ENCODE measurements around the gene SIAH2. TPM values are rescaled to one million over a fixed set of nuclear protein-coding genes. Genes with fewer than 3 reads are reported as not detected.

Gene SIAH2
- total and polyA plus RNA-seq, 2 experiments from 2014 or later = 43.6 to 57.9 TPM

- no peaks in the 10 kb centered on the region for H3K36me3 ChIP-seq (replicated peaks; ENCODE audit: insufficient read depth, low read depth)
- H4K20me1 ChIP-seq (ENCODE audit: insufficient read depth, poor library complexity, severe bottlenecking) = no peaks in the 10 kb centered on the region
- H3K4me2 ChIP-seq = no peak overlapping the region
- H3K27me3 ChIP-seq = no peaks in the 10 kb centered on the region
- no peak overlapping the region for H3K4me3 ChIP-seq
- no peaks in the 10 kb centered on the region for H3K4me1 ChIP-seq (ENCODE audit: insufficient read depth)
- no peak overlapping the region for H2AFZ ChIP-seq
- no peaks in the 10 kb centered on the region for H3K9me2 ChIP-seq (replicated peaks; ENCODE audit: insufficient read depth)
- TF ChIP-seq EZH2 (IDR thresholded peaks at IDR 0.05; ENCODE audit: borderline replicate concordance) (no peak), EZH2phosphoT487 (IDR thresholded peaks at IDR 0.05; ENCODE audit: low read depth, severe bottlenecking, unreplicated experiment) (no peak)
- TF ChIP-seq, protein P1, sequence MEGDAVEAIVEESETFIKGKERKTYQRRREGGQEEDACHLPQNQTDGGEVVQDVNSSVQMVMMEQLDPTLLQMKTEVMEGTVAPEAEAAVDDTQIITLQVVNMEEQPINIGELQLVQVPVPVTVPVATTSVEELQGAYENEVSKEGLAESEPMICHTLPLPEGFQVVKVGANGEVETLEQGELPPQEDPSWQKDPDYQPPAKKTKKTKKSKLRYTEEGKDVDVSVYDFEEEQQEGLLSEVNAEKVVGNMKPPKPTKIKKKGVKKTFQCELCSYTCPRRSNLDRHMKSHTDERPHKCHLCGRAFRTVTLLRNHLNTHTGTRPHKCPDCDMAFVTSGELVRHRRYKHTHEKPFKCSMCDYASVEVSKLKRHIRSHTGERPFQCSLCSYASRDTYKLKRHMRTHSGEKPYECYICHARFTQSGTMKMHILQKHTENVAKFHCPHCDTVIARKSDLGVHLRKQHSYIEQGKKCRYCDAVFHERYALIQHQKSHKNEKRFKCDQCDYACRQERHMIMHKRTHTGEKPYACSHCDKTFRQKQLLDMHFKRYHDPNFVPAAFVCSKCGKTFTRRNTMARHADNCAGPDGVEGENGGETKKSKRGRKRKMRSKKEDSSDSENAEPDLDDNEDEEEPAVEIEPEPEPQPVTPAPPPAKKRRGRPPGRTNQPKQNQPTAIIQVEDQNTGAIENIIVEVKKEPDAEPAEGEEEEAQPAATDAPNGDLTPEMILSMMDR (IDR thresholded peaks at IDR 0.05; ENCODE audit: poor library complexity) = no peak
- no peaks in the 10 kb centered on the region for H3K9me3 ChIP-seq (ENCODE audit: low read depth)
- H3K27ac ChIP-seq = no peak overlapping the region
- DNase-seq (ENCODE audit: low spot score) = no peak
- 76% methylated on average over 2 of the region's 2 CpGs for WGBS (ENCODE audit: low lambda C conversion rate, missing lambda C conversion rate)
- H3K79me2 ChIP-seq = no peaks in the 10 kb centered on the region
Measured at GRCh38 chr3:150691414-150692040, 71.4 kb downstream of the SIAH2 start.

Other genes starting within 250 kb of the SIAH2 start
- 202 and 233 TPM in 2 replicates for gene SERP1, start 216.7 kb downstream of the SIAH2 start, total RNA-seq
- 157 and 165 TPM in 2 replicates for gene SERP1, start 216.7 kb downstream of the SIAH2 start, polyA plus RNA-seq
- 112 TPM in 2 replicates for gene EIF2A, start 216.4 kb downstream of the SIAH2 start, total RNA-seq
- 34.4 and 34.5 TPM in 2 replicates for gene EIF2A, start 216.4 kb downstream of the SIAH2 start, polyA plus RNA-seq
- 101 and 175 TPM in 2 replicates for gene SELENOT, start 159.8 kb downstream of the SIAH2 start, total RNA-seq
- 109 and 147 TPM in 2 replicates for gene SELENOT, start 159.8 kb downstream of the SIAH2 start, polyA plus RNA-seq
- not detected in 2 replicates for gene ERICH6, start 59.2 kb downstream of the SIAH2 start, total RNA-seq
- 0.61 TPM in 1 of 2 replicates, not detected in the other for gene ERICH6, start 59.2 kb downstream of the SIAH2 start, polyA plus RNA-seq
- not detected in 2 replicates for gene MINDY4B, start 142.3 kb upstream of the SIAH2 start, total RNA-seq
- gene MINDY4B, start 142.3 kb upstream of the SIAH2 start, polyA plus RNA-seq = not detected in 2 replicates
- not detected in 2 replicates for gene CLRN1, start 209.6 kb upstream of the SIAH2 start, total RNA-seq
- gene CLRN1, start 209.6 kb upstream of the SIAH2 start, polyA plus RNA-seq = not detected in 2 replicates